HepG2 (cell line): ENCODE results near the gene SYTL5. TPM values are rescaled to one million over a fixed set of nuclear protein-coding genes. Genes with fewer than 3 reads are reported as not detected.
A peak's percentile ranks its signal among the peaks of the same experiment; 100 is the strongest.

Experiments
- CERS6 ChIP-seq: sonication (generic); formaldehyde crosslinking; IDR thresholded peaks from 2 replicates; pipeline ENCODE4 v1.5.0; 2020; ENCODE audit warnings: missing genetic modification reagents
- EED ChIP-seq: sonication (generic); formaldehyde crosslinking; IDR thresholded peaks from 2 replicates; pipeline ENCODE4 v1.5.0; 2020; ENCODE audit warnings: mild to moderate bottlenecking, missing genetic modification reagents
- FOXK1 ChIP-seq: sonication (generic); formaldehyde crosslinking; IDR thresholded peaks from 2 replicates; pipeline ENCODE4 v1.4.0; 2020; ENCODE audit warnings: low read depth, missing genetic modification reagents, borderline replicate concordance
- GLI4 ChIP-seq: sonication (generic); formaldehyde crosslinking; IDR thresholded peaks from 2 replicates; pipeline ENCODE4 v1.5.1; 2020; ENCODE audit warnings: missing genetic modification reagents, mild to moderate bottlenecking, moderate library complexity, borderline replicate concordance
- KMT2B ChIP-seq: IDR thresholded peaks from 2 replicates; pipeline ENCODE4 v1.6.1; 2016; ENCODE audit warnings: missing genetic modification reagents, missing compliant biosample characterization
- LCORL ChIP-seq, 2 experiments: fragments of 450-650 bp in 1 of 2; sonication (generic) in 1 of 2; formaldehyde crosslinking in 1 of 2; IDR thresholded peaks; 2 replicates each; pipeline versions ENCODE4 v1.5.0 to v1.6.1; 2017 to 2020; ENCODE audit warnings: antibody characterized with exemption in 1 of 2, missing genetic modification reagents in 1 of 2
- NR2C2 ChIP-seq: sonication (generic); formaldehyde crosslinking; IDR thresholded peaks from 2 replicates; pipeline ENCODE4 v1.4.0; 2020; ENCODE audit warnings: missing genetic modification reagents, mild to moderate bottlenecking, moderate library complexity, borderline replicate concordance
- TOE1 ChIP-seq: sonication (generic); formaldehyde crosslinking; IDR thresholded peaks from 2 replicates; pipeline ENCODE4 v1.4.0; 2020; ENCODE audit warnings: mild to moderate bottlenecking, missing genetic modification reagents
- ZHX2 ChIP-seq, 2 experiments: sonication (generic) in 1 of 2; formaldehyde crosslinking in 1 of 2; IDR thresholded peaks; 2 replicates each; pipeline versions ENCODE4 v1.6.1 to v1.9.0; 2014 to 2022; ENCODE audit warnings: antibody characterized with exemption in 1 of 2, borderline replicate concordance in 1 of 2, inconsistent platforms in 1 of 2, low read depth in 1 of 2, missing genetic modification reagents in 1 of 2
- ZNF121 ChIP-seq: sonication (generic); formaldehyde crosslinking; IDR thresholded peaks from 2 replicates; pipeline ENCODE4 v1.5.0; 2020; ENCODE audit warnings: mild to moderate bottlenecking, missing genetic modification reagents
- ZNF3 ChIP-seq: IDR thresholded peaks from 2 replicates; pipeline ENCODE4 v1.7.0; 2017; ENCODE audit warnings: inconsistent platforms
- ZNF510 ChIP-seq: sonication (generic); formaldehyde crosslinking; IDR thresholded peaks from 2 replicates; pipeline ENCODE4 v1.4.0; 2020; ENCODE audit warnings: low read depth, mild to moderate bottlenecking, missing genetic modification reagents
- ZNF609 ChIP-seq: sonication (generic); formaldehyde crosslinking; IDR thresholded peaks from 2 replicates; pipeline ENCODE4 v1.4.0; 2020; ENCODE audit warnings: mild to moderate bottlenecking, missing genetic modification reagents, borderline replicate concordance
- ZNF639 ChIP-seq: conservative IDR thresholded peaks from 2 replicates; pipeline ENCODE4 v1.6.1; 2018; ENCODE audit warnings: missing genetic modification reagents
- polyA plus RNA-seq, 8 experiments: library from polyadenylated mRNA; depleted of rRNA in 3 of 8; stranded (reverse) in 7 of 8; unstranded in 1 of 8; fragments of >200 nt; fragmentation: Illumina TruSeq in 4 of 8; extraction: Trizol in 4 of 8; gene quantifications; 2 replicates each; pipeline versions ENCODE4 v1.2.1 to v1.2.3, GENCODE V29; 2011 to 2016; ENCODE audit warnings: low read depth in 4 of 8, missing spikeins in 1 of 8, mixed read lengths in 1 of 8; ENCODE audit not compliant: insufficient read depth in 1 of 8
- total RNA-seq, 5 experiments: library from RNA; depleted of rRNA; stranded (reverse); fragments of >200 nt; fragmentation: Illumina TruSeq; extraction: Trizol; gene quantifications; 2 replicates each; pipeline ENCODE4 v1.2.3, GENCODE V29; 2016; ENCODE audit warnings: low read depth in 1 of 5

Gene SYTL5
- total and polyA plus RNA-seq, 2 of the 13 experiments (the other 11 are each of a cell fraction or from before 2014, with no cell fraction given) = not detected

GRCh38 chrX:37959212-37960021, 46.9 kb upstream of the SYTL5 start (continued):
- peak; percentile 99 for TF ChIP-seq ZNF609
- TF ChIP-seq ZNF510 (CRISPR knock-in tag) = no peak
- TF ChIP-seq GLI4 = no peak
- TF ChIP-seq ZNF121 (CRISPR knock-in tag) = peak; percentile 83
- no peak for TF ChIP-seq TOE1 (CRISPR knock-in tag)
- TF ChIP-seq ZNF3 (CRISPR knock-in tag) = no peak
- TF ChIP-seq ZHX2 (IDR thresholded peaks at IDR 0.05; ENCODE audit: low read depth) = no peak
- TF ChIP-seq ZHX2 (CRISPR knock-in tag; IDR thresholded peaks at IDR 0.05; ENCODE audit: borderline replicate concordance) = peak; percentile 89; the same call in 1 of the 2 replicates
- TF ChIP-seq CERS6 (CRISPR knock-in tag) = no peak
- no peak for TF ChIP-seq ZNF639 (CRISPR knock-in tag)
- TF ChIP-seq LCORL (IDR thresholded peaks at IDR 0.05) = no peak
- TF ChIP-seq LCORL (CRISPR knock-in tag; IDR thresholded peaks at IDR 0.05) = no peak; the same call in 1 of the 2 replicates
- TF ChIP-seq EED (CRISPR knock-in tag) = no peak
- TF ChIP-seq KMT2B (CRISPR knock-in tag) = no peak
- TF ChIP-seq FOXK1 (CRISPR knock-in tag) = peak; percentile 67; the same call in 1 of the 2 replicates
- 0 out of 2 replicates have a peak, but pooled peaks have one; percentile 42 for TF ChIP-seq NR2C2 (CRISPR knock-in tag)
